ENCODE measurements around the gene PPDPF.

DNA sequence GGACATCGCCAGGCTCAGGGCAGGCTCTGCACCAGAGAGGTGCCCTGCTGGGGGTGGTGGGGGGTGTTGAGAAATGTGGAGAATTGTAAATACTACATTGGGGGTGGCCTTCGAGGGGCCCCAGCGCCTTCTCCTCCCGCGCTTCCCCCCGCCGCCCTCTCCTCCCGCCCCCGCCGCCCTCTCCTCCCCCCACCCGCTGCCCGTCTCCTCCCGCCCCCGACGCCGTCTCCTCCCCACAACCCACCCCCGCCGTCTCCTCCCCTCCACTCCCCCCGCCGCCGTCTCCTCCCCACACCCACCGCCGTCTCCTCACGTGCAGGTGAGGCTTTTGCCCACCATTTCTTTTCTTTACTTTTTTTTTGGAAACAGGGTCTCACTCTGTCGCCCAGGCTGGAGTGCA is 28.5 kb downstream of the PPDPF start:
- TF ChIP-seq, protein P1, sequence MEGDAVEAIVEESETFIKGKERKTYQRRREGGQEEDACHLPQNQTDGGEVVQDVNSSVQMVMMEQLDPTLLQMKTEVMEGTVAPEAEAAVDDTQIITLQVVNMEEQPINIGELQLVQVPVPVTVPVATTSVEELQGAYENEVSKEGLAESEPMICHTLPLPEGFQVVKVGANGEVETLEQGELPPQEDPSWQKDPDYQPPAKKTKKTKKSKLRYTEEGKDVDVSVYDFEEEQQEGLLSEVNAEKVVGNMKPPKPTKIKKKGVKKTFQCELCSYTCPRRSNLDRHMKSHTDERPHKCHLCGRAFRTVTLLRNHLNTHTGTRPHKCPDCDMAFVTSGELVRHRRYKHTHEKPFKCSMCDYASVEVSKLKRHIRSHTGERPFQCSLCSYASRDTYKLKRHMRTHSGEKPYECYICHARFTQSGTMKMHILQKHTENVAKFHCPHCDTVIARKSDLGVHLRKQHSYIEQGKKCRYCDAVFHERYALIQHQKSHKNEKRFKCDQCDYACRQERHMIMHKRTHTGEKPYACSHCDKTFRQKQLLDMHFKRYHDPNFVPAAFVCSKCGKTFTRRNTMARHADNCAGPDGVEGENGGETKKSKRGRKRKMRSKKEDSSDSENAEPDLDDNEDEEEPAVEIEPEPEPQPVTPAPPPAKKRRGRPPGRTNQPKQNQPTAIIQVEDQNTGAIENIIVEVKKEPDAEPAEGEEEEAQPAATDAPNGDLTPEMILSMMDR (IDR thresholded peaks at IDR 0.05) = no peak
- TF ChIP-seq POLR2A (IDR thresholded peaks at IDR 0.05) (no peak), POLR2AphosphoS5 (IDR thresholded peaks at IDR 0.05) (no peak)

Data from prostate gland (tissue), 2 donors.